Heart left ventricle (tissue), 13 donors: ENCODE results near the gene PMEPA1.

Experiments
- POLR2A ChIP-seq, 2 donors: fragments of 450-650 bp; IDR thresholded peaks; one replicate each; pipeline ENCODE4 v1.6.1; 2017; ENCODE audit warnings: antibody characterized with exemption in 2 of 2, mild to moderate bottlenecking in 2 of 2, moderate library complexity in 2 of 2
- TF ChIP-seq, protein P1 (sequence below), 12 donors: fragments of 200-600 bp; sonication (generic) in 4 of 12; IDR thresholded peaks; one replicate each; pipeline versions ENCODE4 v1.5.0 to v1.8.0; 2018 to 2022; ENCODE audit warnings: antibody characterized with exemption in 12 of 12, mild to moderate bottlenecking in 5 of 12
- donor health status: ischemic (EF 13 %, LVEDD 7.1; RV severe dilation, severe dysfunction).
- donor health status: DM: no; HTN: yes; CAD: no.
- donor health status: DM: no; HTN: no; CAD: no.
- donor health status: ischemic (EF 25% LVEDD 6.9; RV normal size, moderate dysfunction).
- donor health status: ischemic (EF 25% LVEDD 5.7; RV mildly dilated, moderate dysfunction).
- donor health status: ischemic (EF 35%, LVEDD 5.7; RV mildly dilated, moderate dysfunction).
- donor health status: nonischemic (EF 11% LVEDD 7.7; RV severe dilation, severe dysfunction).
- donor health status: DM: yes; HTN: yes; CAD: no.
- donor health status: PGD.
- donor health status: ischemic (EF 29% LVEDD 5.4; RV normal size, mild dysfunction).
- donor health status: nonischemic (EF 23%, LVEDD 6.1; RV moderate dilation, normal function).

DNA sequence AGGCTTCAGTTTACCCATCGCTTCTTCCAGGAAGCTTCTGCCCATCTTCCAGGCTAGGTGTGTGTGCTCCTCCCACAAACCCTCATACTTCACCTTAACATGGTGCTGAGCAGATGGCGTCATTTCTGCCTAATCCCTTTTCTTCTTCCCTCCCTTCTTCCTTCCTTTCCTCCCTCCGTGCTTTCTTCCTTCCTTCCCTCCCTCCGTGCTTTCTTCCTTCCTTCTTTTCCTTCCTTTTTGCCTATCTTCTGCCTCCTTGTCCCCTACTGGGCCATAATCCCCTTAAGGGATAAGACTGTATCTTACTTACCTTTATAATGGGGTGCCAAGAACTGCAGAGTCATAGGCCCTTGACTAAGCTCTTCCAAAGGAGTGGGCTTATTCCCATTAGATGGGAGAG is 27.5 kb upstream of the PMEPA1 start:
- TF ChIP-seq, protein P1, sequence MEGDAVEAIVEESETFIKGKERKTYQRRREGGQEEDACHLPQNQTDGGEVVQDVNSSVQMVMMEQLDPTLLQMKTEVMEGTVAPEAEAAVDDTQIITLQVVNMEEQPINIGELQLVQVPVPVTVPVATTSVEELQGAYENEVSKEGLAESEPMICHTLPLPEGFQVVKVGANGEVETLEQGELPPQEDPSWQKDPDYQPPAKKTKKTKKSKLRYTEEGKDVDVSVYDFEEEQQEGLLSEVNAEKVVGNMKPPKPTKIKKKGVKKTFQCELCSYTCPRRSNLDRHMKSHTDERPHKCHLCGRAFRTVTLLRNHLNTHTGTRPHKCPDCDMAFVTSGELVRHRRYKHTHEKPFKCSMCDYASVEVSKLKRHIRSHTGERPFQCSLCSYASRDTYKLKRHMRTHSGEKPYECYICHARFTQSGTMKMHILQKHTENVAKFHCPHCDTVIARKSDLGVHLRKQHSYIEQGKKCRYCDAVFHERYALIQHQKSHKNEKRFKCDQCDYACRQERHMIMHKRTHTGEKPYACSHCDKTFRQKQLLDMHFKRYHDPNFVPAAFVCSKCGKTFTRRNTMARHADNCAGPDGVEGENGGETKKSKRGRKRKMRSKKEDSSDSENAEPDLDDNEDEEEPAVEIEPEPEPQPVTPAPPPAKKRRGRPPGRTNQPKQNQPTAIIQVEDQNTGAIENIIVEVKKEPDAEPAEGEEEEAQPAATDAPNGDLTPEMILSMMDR (IDR thresholded peaks at IDR 0.05), result no peak
- no peak for TF ChIP-seq POLR2A (IDR thresholded peaks at IDR 0.05)
